ENCODE data around the gene PTPRN2. TPM values are rescaled to one million over a fixed set of nuclear protein-coding genes. Genes with fewer than 3 reads are reported as not detected.

Gene PTPRN2
- total and polyA plus RNA-seq, 2 of the 13 experiments (the other 11 are each of a cell fraction or from before 2014, with no cell fraction given), result 2.5 to 24.2 TPM

GRCh38 chr7:157529768-157530560 lies 1057.7 kb downstream of the PTPRN2 start:
- no TSS peak for BruUV-seq (replicated peaks)
- Histone ChIP-seq H3K36me3 (replicated peaks in 1 of 2; ENCODE audit: control insufficient read depth in 1 of 2, insufficient read depth in 2 of 2, low read length in 2 of 2) (no peaks in the 10 kb centered on the region), H3K27ac (ENCODE audit: extremely low read length, insufficient read depth, low read length) (no peak overlapping the region), H3K4me3 (replicated peaks in 1 of 3; ENCODE audit: insufficient read depth in 1 of 3, low read depth in 2 of 3, low read length in 3 of 3) (no peak overlapping the region), H3K79me2 (ENCODE audit: insufficient read depth, low read length) (no peaks in the 10 kb centered on the region), H3K27me3 (ENCODE audit: control insufficient read depth in 1 of 2, insufficient read depth in 2 of 2, low read length in 2 of 2) (peaks cover 6 to 70% of the 10 kb centered on the region in 2 experiments), H3K4me2 (ENCODE audit: low read depth, low read length) (no peak overlapping the region), H2AFZ (ENCODE audit: low read length) (no peak overlapping the region), H3K4me1 (ENCODE audit: insufficient read depth, low read length) (no peaks in the 10 kb centered on the region), H3K9ac (ENCODE audit: insufficient read depth, low read depth, low read length) (no peak overlapping the region), H4K20me1 (ENCODE audit: insufficient read depth, low read length) (no peaks in the 10 kb centered on the region), H3K9me3 (ENCODE audit: low read length) (peaks cover 6% of the 10 kb centered on the region; the same call in 1 of the 2 replicates)
- POLR2A ChIA-PET, result no interaction called here
- DNase-seq (ENCODE audit: low spot score) (no peak), FAIRE-seq (no peak), ATAC-seq (no peak)
- in situ Hi-C loops (cut with HindIII; ENCODE audit: extremely low pct_ligation_motif_present, low pct_unique_long_range_greater_than_20kb), result no loop called here
- intact Hi-C loops (cut with micrococcal nuclease; ENCODE audit: unreplicated experiment), result no loop called here
- WGBS (ENCODE audit: low lambda C conversion rate), result 24% methylated on average over 25 of the region's 25 CpGs
- CTCF ChIA-PET (ENCODE audit: low intra/inter-chr PET ratio, low total read pairs), result no interaction called here
- no peak for TF ChIP-seq ZNF7 (CRISPR knock-in tag; IDR thresholded peaks at IDR 0.05)
- TF ChIP-seq ZNF552 (CRISPR knock-in tag; IDR thresholded peaks at IDR 0.05; ENCODE audit: borderline replicate concordance), result no peak
- no peak for TF ChIP-seq ZNF629 (CRISPR knock-in tag; conservative IDR thresholded peaks at IDR 0.05)
- no peak for TF ChIP-seq ZFP90 (CRISPR knock-in tag; IDR thresholded peaks at IDR 0.05; ENCODE audit: borderline replicate concordance)
- no peak for TF ChIP-seq ZFP36L2 (CRISPR knock-in tag; IDR thresholded peaks at IDR 0.05)
- no peak for TF ChIP-seq SATB2 (CRISPR knock-in tag; IDR thresholded peaks at IDR 0.05)
- TF ChIP-seq SP5 (CRISPR knock-in tag; IDR thresholded peaks at IDR 0.05; ENCODE audit: borderline replicate concordance, low read depth), result no peak
- no peak for TF ChIP-seq ZNF484 (CRISPR knock-in tag; IDR thresholded peaks at IDR 0.05; ENCODE audit: borderline replicate concordance, low read depth)
- no peak for TF ChIP-seq ZZZ3 (CRISPR knock-in tag; IDR thresholded peaks at IDR 0.05; ENCODE audit: borderline replicate concordance)
- no peak for TF ChIP-seq NFE2L2 (IDR thresholded peaks at IDR 0.05; ENCODE audit: low read length)
- TF ChIP-seq ONECUT2 (CRISPR knock-in tag; IDR thresholded peaks at IDR 0.05), result no peak
- no peak for TF ChIP-seq ZNF619 (CRISPR knock-in tag; IDR thresholded peaks at IDR 0.05)
- TF ChIP-seq LBX2 (CRISPR knock-in tag; IDR thresholded peaks at IDR 0.05; ENCODE audit: borderline replicate concordance), result no peak
- TF ChIP-seq ZNF253 (CRISPR knock-in tag; IDR thresholded peaks at IDR 0.05; ENCODE audit: borderline replicate concordance), result no peak
